ENCODE measurements around the gene ANKRD62. TPM values are rescaled to one million over a fixed set of nuclear protein-coding genes. Genes with fewer than 3 reads are reported as not detected.

Gene ANKRD62
- total RNA-seq, 2 experiments from 2014 or later = not detected

DNA sequence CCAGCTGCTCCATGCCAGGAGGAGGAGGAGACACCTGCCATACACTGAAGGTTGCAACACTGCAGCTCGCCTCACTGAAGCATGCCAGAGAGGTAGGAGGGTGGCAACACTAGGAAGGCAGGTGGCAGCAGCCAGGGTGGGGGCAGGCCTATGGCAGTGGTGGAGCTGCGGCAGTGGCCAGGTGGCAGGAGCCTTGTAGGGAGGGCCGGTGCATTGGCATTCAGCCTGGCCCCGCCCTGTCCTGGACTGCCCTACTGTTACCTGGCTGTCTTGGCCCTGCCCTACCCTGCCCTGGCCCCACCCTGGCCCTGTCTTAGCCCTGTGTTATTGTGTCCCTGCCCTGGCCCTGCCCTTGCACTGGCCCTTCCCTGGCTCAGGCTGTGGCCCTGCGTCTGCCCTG lies 7.4 kb upstream of the ANKRD62 start:
- ATAC-seq (ENCODE audit: poor library complexity) = no peak
- Histone ChIP-seq H3K4me3 (ENCODE audit: low read length) (no peak overlapping the region), H3K9me3 (ENCODE audit: control insufficient read depth in 1 of 2, insufficient read depth in 1 of 2, low read length in 2 of 2) (peaks cover 0 to 5% of the 10 kb centered on the region in 2 experiments), H3K27me3 (ENCODE audit: control insufficient read depth in 1 of 2, insufficient read depth in 2 of 2, low read length in 2 of 2) (no peaks in the 10 kb centered on the region), H3K4me1 (ENCODE audit: insufficient read depth, low read length) (no peaks in the 10 kb centered on the region), H3K36me3 (ENCODE audit: insufficient read depth, low read length) (no peaks in the 10 kb centered on the region), H3K27ac (ENCODE audit: low read depth in 1 of 2, low read length in 2 of 2) (no peak overlapping the region)
- H3K27me3 Mint-ChIP-seq = peaks cover 9% of the 10 kb centered on the region
- H3K27ac Mint-ChIP-seq = no peak overlapping the region
- no peak for DNase-seq
- ChIA-PET CTCF (no interaction called here), POLR2A (no interaction called here)
- no peak overlapping the region for H3K4me3 Mint-ChIP-seq
- H3K9me3 Mint-ChIP-seq = no peaks in the 10 kb centered on the region
- H3K36me3 Mint-ChIP-seq (ENCODE audit: low read depth) = no peaks in the 10 kb centered on the region
- intact Hi-C loops (cut with DNase I, micrococcal nuclease) = no loop called here
- TF ChIP-seq CTCF (IDR thresholded peaks at IDR 0.05) = no peak
- H3K4me1 Mint-ChIP-seq (ENCODE audit: low read depth) = no peaks in the 10 kb centered on the region

- POLR2A ChIA-PET = no interaction called here
- no peak overlapping the region for H3K27ac Mint-ChIP-seq
- Histone ChIP-seq H3K27me3 (ENCODE audit: control insufficient read depth in 1 of 2, insufficient read depth in 2 of 2, low read length in 2 of 2) (no peaks in the 10 kb centered on the region), H3K36me3 (ENCODE audit: insufficient read depth, low read length) (no peaks in the 10 kb centered on the region), H3K9me3 (ENCODE audit: control insufficient read depth in 1 of 2, insufficient read depth in 1 of 2, low read length in 2 of 2) (peaks cover 0 to 8% of the 10 kb centered on the region in 2 experiments), H3K4me3 (ENCODE audit: low read length) (no peak overlapping the region), H3K27ac (ENCODE audit: low read depth in 1 of 2, low read length in 2 of 2) (no peak overlapping the region), H3K4me1 (ENCODE audit: insufficient read depth, low read length) (no peaks in the 10 kb centered on the region)
- TF ChIP-seq CTCF (IDR thresholded peaks at IDR 0.05) = no peak
- ATAC-seq (ENCODE audit: poor library complexity) = no peak
- H3K27me3 Mint-ChIP-seq = peaks cover 9% of the 10 kb centered on the region
- DNase-seq = peak in 1 of 14 experiments; percentile 6
- intact Hi-C loops (cut with DNase I, micrococcal nuclease) = no loop called here
- CTCF ChIA-PET = no interaction called here
- no peaks in the 10 kb centered on the region for H3K9me3 Mint-ChIP-seq
- H3K4me3 Mint-ChIP-seq = no peak overlapping the region
- H3K4me1 Mint-ChIP-seq (ENCODE audit: low read depth) = no peaks in the 10 kb centered on the region
- no peaks in the 10 kb centered on the region for H3K36me3 Mint-ChIP-seq (ENCODE audit: low read depth)
These were observed 6.8 kb upstream of the ANKRD62 start for GRCh38 chr18:12086677-12087470.

- Histone ChIP-seq H3K4me3 (ENCODE audit: low read length) (no peak overlapping the region), H3K9me3 (ENCODE audit: control insufficient read depth in 1 of 2, insufficient read depth in 1 of 2, low read length in 2 of 2) (peaks cover 0 to 11% of the 10 kb centered on the region in 2 experiments), H3K27ac (ENCODE audit: low read depth in 1 of 2, low read length in 2 of 2) (no peak overlapping the region), H3K36me3 (ENCODE audit: insufficient read depth, low read length) (no peaks in the 10 kb centered on the region), H3K27me3 (ENCODE audit: control insufficient read depth in 1 of 2, insufficient read depth in 2 of 2, low read length in 2 of 2) (no peaks in the 10 kb centered on the region), H3K4me1 (ENCODE audit: insufficient read depth, low read length) (no peaks in the 10 kb centered on the region)
- H3K4me3 Mint-ChIP-seq = no peak overlapping the region
- intact Hi-C loops (cut with DNase I, micrococcal nuclease) = no loop called here
- H3K9me3 Mint-ChIP-seq = no peaks in the 10 kb centered on the region
- POLR2A ChIA-PET = no interaction called here
- H3K27me3 Mint-ChIP-seq = peaks cover 9% of the 10 kb centered on the region
- no peaks in the 10 kb centered on the region for H3K36me3 Mint-ChIP-seq (ENCODE audit: low read depth)
- H3K27ac Mint-ChIP-seq = no peak overlapping the region
- CTCF ChIA-PET = no interaction called here
- ATAC-seq (ENCODE audit: poor library complexity) = no peak
- no peaks in the 10 kb centered on the region for H3K4me1 Mint-ChIP-seq (ENCODE audit: low read depth)
- no peak for DNase-seq
- no peak for TF ChIP-seq CTCF (IDR thresholded peaks at IDR 0.05)
These were observed 6.1 kb upstream of the ANKRD62 start for GRCh38 chr18:12087471-12088025.

All from CD4-positive, alpha-beta T cell (primary cell).